GM21717 (cell line): ENCODE results near the gene MAP2K2.
"Not testable (repeated sequence)": the region's sequence is repeated elsewhere in the genome, so short reads cannot be mapped to it uniquely, and the experiment has no call there.

Experiments
- ATAC-seq: cut with Tn5 transposase; IDR thresholded peaks from one replicate; pipeline ENCODE4 v1.9.1; 2021; ENCODE audit warnings: mild to moderate bottlenecking, moderate library complexity; ENCODE audit not compliant: unreplicated experiment

MAP2K2 gene

GRCh38 chr19:4134351-4134750 lies 10.4 kb upstream of the MAP2K2 start:
- no peak for ATAC-seq

- no peak for ATAC-seq
Measured at GRCh38 chr19:4130744-4131438, 7.0 kb upstream of the MAP2K2 start.

- ATAC-seq: not testable (repeated sequence)
Measured at GRCh38 chr19:4129050-4129449, 5.1 kb upstream of the MAP2K2 start.

GRCh38 chr19:4127322-4127721 lies 3.4 kb upstream of the MAP2K2 start:
- ATAC-seq: not testable (repeated sequence)

GRCh38 chr19:4124638-4125037 lies 716 bp upstream of the MAP2K2 start:
- no peak for ATAC-seq

- no peak for ATAC-seq
Measured at GRCh38 chr19:4122480-4122879, 1.4 kb downstream of the MAP2K2 start.

GRCh38 chr19:4121815-4122214 lies 2.1 kb downstream of the MAP2K2 start:
- ATAC-seq: no peak

GRCh38 chr19:4121273-4121612 lies 2.7 kb downstream of the MAP2K2 start:
- no peak for ATAC-seq

- ATAC-seq: no peak
Measured at GRCh38 chr19:4120559-4121272, 3.2 kb downstream of the MAP2K2 start.

- ATAC-seq: no peak
Measured at GRCh38 chr19:4119763-4120162, 4.2 kb downstream of the MAP2K2 start.

GRCh38 chr19:4115818-4116385 lies 8.0 kb downstream of the MAP2K2 start:
- no peak for ATAC-seq

- peak; percentile 62 for ATAC-seq
Measured at GRCh38 chr19:4115050-4115817, 8.7 kb downstream of the MAP2K2 start.

- ATAC-seq: no peak
Measured at GRCh38 chr19:4114181-4114580, 9.7 kb downstream of the MAP2K2 start.

GRCh38 chr19:4113398-4114088 lies 10.4 kb downstream of the MAP2K2 start:
- ATAC-seq: no peak

- ATAC-seq: no peak
Measured at GRCh38 chr19:4112367-4112766, 11.6 kb downstream of the MAP2K2 start.

- ATAC-seq: no peak
Measured at GRCh38 chr19:4109626-4109945, 14.3 kb downstream of the MAP2K2 start.

- ATAC-seq: peak; percentile 49
Measured at GRCh38 chr19:4108767-4109625, 14.9 kb downstream of the MAP2K2 start.

- ATAC-seq: no peak
Measured at GRCh38 chr19:4103080-4103433, 20.9 kb downstream of the MAP2K2 start.

GRCh38 chr19:4102339-4103079 lies 21.4 kb downstream of the MAP2K2 start:
- no peak for ATAC-seq

GRCh38 chr19:4101496-4101770 lies 22.5 kb downstream of the MAP2K2 start:
- ATAC-seq: no peak
